Activated naive CD8-positive, alpha-beta T cell treated with anti-CD3 and anti-CD28 coated beads for 36 hours (primary cell): Measurements from ENCODE around the gene OIP5. TPM values are rescaled to one million over a fixed set of nuclear protein-coding genes. Genes with fewer than 3 reads are reported as not detected.

Experiments
- total RNA-seq, 2 experiments: library from RNA; stranded (reverse); gene quantifications; one replicate each; pipeline ENCODE4 v1.2.3, GENCODE V29; 2021

The OIP5 gene
- total RNA-seq, 2 experiments from 2014 or later: 21.6 to 23.0 TPM

Other genes starting within 250 kb of the OIP5 start
- 10 to 100 TPM; 26.1 to 26.3 TPM for gene INO80, start 216.3 kb downstream of the OIP5 start, total RNA-seq
- gene EXD1, start 101.8 kb downstream of the OIP5 start, total RNA-seq: not detected
- 10 to 100 TPM; 29.1 to 32.8 TPM for gene CHP1, start 101.3 kb downstream of the OIP5 start, total RNA-seq
- gene NUSAP1, start 290 bp upstream of the OIP5 start, total RNA-seq: 100 to 1,000 TPM; 155 to 165 TPM
- gene NDUFAF1, start 69.9 kb upstream of the OIP5 start, total RNA-seq: 10 to 100 TPM; 15.3 to 15.7 TPM
- 10 to 100 TPM; 26.8 to 30.3 TPM for gene RTF1, start 84.5 kb upstream of the OIP5 start, total RNA-seq
- 1 to 10 TPM; 1.3 to 1.6 TPM for gene ITPKA, start 161.3 kb upstream of the OIP5 start, total RNA-seq
- under 1 TPM in 1 of 2 experiments, not detected in 1; 0.16 TPM for gene LTK, start 181.2 kb upstream of the OIP5 start, total RNA-seq
- gene RPAP1, start 211.7 kb upstream of the OIP5 start, total RNA-seq: 10 to 100 TPM; 57.3 to 61.1 TPM
- 1 to 10 TPM; 1.1 to 1.3 TPM for gene TYRO3, start 226.6 kb upstream of the OIP5 start, total RNA-seq